NCI-H1105 treated with DMSO at 0.1 percent for 48 hours (cell line): ENCODE results near the gene TCF12.

Experiments
- DNase-seq: peaks from one replicate; lab custom pipeline; 2025; lab: John Stamatoyannopoulos, UW

The TCF12 gene

DNA sequence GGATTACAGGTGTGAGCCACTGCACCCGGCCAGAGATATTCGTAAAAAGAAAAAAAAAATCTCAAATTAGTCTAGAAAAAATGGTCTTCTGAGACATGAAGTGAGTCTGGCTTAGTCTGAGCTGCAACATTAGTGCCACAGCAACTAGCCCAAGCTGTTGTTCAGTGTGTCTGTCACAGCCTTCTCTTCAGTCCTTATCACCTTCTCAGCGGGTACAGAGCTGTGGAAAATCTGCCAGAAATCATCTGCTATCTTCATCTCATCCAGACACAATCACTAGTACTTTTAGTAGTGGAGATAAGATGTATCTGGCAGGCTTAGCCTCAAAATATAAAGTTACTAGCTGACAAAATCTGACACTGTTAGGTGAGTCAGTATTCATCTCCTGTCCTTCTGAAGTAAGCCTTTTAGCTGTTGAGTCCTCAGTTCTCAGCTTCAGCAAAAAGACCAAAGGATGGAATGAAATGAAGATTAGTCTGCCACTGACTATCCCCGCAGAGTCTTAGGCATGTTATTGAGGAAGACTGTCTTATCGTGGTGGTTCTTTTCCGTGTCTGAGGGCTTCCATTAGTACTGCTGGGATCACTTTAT is 337.4 kb downstream of the TCF12 start:
- DNase-seq, result no peak

DNA sequence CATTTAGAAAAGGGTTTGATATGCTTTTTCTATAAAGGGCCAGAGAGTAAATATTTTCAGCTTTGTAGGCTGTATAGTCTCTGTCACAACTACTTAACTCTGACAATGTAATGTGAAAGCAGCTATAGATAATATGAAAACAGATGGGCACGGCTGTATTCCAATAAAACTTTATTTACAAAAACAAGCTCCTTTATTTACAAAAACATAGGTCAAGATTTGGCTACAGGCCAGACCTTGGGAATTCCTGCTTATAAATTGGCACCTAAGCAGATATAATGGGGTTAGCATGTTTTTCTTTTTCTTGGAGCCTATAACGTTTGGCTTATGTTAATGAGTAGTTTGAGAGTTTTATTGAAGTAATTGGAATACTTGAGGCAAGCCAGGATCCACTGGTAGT is 338.5 kb downstream of the TCF12 start:
- peak; percentile 67 for DNase-seq

DNA sequence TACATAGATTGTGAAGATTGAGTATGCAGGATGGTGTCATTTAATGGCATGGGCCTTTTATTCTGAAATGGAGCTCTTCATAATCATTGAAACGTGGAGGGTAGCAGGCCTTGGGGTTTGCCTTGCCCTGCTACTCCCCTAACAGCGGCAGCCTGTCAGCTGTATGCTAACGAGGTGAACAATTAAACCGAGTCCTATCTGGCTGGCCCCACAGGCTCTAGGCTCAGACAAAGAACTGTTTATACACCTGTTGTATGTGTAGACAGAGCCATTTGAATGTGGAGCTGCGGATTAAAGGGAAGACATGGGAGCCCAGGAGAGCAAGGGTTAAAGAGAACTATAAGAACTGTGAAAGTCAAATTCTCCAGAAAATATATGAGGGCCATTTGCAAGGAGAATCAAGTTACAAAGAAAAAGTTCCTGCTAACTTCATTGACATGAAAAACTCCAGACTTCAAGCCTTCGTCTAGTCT is 341.2 kb downstream of the TCF12 start:
- peak; percentile 100 for DNase-seq

DNA sequence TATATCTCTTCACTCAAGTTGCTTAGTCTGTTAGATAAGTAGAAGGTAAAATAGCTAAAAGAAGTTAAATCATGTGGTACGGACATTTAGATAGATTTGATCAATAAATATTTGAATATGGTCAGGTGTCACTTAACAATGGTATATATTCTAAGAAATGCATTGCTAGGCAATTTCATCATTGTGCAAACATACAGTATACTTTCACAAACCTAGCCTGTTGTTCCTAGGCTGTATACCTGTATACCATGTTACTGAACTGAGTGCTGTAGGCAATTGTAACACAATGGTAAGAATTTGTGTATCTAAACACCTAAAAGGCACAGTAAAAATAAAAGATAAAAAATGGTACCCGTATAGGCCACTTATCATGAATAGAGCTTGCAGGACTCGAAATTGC is 345.1 kb downstream of the TCF12 start:
- no peak for DNase-seq

DNA sequence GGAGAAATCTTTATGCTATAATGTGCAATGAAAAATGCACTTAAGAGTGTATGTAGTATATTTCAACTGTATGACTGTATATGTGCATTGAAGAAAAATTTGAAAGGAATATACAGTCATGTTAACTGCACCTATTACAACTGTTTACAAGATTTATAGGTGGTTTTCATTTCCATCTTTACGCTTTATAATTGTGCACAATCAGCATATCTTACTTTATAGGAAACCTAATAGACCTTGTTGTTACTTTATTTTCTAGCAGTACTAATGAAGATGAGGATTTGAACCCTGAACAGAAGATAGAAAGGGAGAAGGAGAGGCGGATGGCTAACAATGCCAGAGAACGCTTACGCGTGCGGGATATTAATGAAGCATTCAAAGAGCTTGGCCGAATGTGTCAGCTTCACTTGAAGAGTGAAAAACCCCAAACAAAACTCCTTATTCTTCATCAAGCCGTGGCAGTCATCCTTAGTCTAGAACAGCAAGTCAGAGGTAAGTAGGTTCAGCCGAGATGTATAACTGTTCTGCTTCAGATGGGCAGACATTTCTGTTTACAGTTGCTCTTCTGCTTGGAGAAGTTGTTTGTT is 354.4 kb downstream of the TCF12 start:
- DNase-seq, result no peak

DNA sequence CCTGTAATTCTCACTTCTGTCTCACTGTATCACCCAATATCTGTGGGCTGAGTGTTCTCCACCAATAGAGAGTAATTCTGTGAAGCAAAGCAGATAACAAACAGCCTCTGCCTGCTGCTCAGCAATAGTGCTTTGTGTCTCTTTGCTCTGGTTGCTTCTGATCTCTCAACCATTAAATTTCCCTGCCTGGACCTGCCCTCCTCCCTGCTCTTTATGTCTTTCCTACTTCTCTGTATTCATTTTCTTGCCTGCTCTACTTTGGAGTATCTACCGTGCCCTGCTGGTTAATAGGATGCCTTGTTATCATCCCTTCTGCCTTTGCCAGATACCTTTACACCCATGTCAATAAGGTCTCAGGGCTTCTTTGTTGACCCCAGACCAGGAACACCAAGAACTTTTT is 355.0 kb downstream of the TCF12 start:
- DNase-seq, result peak; percentile 99

DNA sequence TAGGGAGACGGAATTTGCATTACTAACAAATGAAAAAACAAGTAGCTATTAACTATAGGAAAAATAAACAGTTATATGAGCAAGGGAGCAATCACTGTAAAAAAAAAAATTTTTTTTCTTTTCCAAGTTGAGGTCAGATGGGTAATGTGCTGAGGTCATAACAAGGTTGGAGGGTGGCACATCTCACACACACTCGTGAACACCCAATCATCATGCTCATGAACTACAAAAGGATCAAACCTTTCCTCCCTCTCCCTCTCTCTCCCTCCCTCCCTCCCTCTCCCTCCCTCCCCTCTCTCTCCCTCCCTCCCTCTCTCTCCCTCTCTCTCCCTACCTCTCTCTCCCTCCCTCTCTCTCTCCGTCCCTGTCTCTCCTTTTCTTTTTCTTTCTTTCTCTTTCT is 360.0 kb downstream of the TCF12 start:
- no peak for DNase-seq

DNA sequence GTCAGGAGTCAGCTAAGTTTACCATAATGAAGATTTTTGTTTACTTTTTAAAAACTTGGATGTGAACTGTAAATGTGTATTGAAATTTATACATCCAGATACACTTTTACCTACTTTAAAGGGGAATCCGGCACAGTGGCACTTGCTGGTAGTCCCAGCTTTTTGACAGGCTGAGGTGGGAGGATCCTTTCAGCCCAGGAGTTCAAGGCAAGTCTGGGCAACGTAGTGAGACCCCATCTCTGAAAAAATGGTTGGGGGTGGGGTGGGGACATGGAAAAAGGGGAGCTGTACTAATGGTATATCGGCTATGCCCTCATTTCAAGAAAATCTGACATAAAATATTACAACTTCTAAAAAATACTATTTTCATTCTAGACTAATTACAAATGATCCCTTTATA is 362.0 kb downstream of the TCF12 start:
- DNase-seq, result no peak

DNA sequence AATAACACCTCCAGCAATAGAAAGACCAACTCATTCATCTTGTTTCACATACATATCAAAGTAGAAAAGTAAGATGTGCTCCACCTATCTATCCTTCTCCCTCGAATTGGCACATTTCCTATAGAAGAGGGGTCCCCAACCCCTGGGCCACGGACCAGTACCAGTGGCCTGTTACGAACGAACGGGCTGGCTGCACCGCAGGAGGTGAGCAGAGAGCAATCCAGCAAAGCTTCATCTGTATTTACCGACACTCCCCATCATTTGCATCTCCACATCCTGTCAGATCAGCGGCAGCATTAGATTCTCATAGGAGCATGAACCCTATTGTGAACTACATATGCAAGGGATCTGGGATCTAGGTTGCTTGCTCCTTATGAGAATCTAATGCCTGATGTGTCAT is 362.9 kb downstream of the TCF12 start:
- no peak for DNase-seq

DNA sequence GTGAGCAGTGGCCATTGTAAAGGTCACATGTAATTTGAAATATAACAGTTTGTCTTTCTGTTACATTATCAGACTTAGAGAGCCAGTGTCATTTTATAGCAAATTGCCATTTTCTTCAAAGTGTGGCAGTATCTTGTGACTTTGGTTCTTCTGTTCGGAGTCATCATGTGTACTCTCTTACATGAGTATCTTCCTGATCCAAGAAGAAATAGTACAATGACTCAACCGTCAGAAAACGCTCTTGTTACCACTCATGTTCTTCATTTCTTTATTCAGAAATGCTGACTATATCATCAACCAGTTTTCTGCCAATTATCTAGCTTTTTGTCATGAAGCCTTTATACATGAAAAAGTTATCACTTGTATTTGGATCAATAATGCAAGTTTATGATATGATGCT is 364.2 kb downstream of the TCF12 start:
- no peak for DNase-seq

DNA sequence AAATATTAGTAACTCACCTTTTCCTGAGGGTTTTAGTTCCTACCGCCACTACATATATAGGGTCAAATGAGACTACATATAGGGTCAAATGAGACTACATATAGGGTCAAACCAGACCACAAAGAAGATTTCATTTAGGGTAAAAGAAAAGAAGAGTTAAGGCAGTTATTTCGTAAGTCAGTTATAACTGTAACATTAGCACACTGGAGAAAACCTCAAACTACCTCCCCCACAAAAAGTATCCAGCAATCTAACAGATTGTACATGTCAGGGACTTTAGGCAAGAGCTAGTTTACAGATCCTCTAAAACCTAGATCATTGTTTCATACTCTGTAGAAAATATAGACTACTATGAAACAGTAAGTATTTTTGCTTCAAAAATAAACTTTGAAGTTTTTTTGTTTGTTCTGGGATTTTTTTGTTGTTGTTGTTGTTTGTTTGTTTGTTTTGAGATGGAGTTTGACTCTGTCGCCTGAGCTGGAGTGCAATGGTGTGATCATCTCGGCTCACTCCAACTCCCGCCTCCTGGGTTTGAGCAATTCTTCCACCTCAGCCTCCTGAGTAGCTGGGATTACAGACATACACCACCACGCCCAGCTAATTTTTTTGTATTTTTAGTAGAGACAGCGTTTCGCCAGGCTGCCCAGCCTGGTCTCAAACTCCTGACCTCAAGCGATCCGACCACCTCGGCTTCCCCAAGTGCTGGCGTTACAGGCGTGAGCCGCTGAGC is 365.5 kb downstream of the TCF12 start:
- DNase-seq, result no peak

DNA sequence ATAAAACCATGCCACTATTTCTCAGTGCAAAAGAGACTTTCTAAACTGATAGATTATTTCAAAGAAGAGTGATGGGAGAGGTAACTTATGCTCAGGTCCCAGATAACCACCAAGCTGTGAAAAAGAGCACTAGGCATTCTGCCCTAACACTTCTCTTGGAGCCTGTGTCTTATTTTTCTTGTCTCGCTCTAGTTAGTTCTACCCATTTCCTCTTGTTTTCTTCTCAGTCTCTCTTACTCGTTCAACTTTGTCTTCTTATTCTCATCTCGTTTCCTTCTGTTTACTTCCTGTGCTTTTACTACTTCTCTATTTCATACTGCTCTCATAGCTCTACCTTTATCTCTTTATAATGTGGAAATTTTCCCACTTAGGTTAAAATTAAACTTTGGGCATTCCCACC is 366.1 kb downstream of the TCF12 start:
- no peak for DNase-seq

DNA sequence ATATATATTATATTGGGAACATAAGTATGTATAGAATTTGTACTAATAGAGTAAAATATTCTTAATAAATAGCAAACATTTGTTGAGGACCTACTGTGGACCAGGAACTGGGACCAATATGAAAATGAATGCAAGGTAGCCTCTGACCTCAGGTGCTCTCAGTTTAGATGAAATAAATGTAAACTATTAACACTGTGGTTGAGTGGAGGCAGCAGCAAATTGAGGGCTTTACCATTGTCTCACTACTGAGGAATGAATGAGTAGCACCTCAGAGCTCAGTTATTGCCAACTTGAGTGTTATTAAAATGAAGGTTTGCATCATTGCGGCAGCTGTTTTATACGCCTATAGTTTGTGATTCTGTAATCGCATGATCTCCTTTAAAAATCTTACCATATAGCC is 366.9 kb downstream of the TCF12 start:
- DNase-seq, result no peak

DNA sequence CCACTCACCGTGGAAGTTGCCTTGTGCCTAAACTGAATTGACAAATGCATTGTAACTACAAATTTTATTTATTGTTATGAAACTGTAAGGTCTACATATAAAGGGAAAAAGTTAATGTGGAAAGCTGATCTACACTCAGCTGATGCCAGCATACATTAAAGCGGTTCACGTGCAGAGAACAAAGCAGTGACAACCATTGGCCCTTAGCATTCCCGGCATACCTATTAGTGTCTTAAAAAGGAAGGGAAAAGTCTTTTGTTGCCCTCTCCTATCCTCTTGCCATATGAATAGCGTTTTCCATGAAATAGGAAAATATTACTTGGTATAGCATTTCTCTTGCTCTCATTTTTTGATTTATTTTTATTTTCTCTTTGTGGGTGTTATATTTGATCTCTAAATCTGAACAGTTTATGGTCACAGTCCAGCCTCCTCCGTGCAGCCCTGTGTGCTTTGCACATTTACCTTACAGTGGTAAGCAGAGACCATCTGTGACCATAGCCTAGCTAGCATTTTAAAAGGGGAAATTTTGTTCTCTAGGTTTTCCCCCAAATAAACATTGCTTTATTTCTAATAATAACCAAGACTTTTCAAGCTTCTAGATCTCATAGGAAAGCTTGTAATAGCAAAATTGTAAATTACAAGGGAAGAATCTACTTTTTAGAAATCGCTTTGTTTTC is 368.1 kb downstream of the TCF12 start:
- no peak for DNase-seq

DNA sequence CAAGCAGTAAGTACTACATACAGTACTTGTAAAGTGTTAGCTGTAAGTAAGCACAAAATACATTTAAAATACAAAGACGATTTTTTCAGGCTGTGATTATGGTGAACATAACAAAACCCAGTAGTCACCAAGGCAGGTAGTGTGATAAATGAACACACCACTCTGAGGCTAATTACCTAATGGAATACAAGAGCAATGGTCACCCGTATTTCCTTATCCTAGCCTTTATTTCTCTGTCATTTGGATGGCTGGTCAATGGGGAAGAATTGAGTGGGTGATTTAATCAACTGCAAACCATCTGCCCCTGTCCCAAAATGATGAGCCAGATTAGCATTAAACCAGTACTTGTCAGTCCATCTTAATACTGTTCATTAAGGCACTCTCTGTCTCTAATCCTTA is 368.7 kb downstream of the TCF12 start:
- DNase-seq, result no peak

DNA sequence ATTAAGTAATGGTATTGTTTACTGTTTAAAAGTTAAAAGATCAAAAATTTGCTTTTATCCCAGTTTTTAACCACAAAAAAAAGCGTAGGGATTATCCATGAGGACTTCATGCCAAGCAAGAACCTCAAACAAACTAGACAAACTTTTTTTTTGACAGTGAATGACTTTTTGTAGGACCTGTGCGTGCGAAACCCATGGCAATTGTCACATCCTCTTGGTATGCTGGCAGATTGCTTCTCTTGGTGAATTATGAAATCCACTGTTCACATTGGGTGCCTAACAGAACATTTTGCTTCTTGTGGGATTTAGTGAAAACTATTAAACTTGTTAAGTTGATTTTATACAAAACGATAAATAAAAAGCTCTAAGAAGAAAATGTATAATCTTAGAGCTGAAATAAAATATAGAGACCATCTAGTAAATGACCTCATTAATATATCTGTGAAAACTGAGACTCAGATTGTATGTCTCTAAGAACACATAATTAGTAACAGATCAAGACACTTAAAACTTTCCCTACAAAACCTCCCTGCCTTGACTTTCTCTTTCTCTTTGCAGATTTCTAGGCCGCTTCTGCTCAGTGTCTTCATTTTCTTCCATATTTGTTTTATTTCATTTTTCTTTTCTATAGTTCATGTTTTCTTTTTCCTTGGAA is 370.6 kb downstream of the TCF12 start:
- DNase-seq, result no peak

DNA sequence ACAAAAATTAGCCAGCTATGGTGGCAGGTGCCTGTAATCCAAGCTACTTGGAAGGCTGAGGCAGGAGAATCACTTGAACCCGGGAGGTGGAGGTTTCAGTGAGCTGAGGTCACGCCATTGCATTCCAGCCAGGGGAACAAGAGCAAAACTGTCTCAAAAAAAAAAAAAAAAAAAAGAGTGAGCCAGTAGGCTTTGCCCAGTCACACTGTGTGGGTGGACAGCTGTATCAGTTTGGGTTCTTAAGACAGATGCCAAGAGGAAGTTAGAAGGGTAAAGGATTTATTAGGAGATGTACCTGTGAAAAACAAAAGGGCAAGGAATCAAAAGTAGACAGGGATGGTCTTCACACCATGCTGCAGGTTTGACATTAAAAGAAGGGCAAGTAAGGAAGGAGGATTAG is 371.7 kb downstream of the TCF12 start:
- DNase-seq, result no peak

DNA sequence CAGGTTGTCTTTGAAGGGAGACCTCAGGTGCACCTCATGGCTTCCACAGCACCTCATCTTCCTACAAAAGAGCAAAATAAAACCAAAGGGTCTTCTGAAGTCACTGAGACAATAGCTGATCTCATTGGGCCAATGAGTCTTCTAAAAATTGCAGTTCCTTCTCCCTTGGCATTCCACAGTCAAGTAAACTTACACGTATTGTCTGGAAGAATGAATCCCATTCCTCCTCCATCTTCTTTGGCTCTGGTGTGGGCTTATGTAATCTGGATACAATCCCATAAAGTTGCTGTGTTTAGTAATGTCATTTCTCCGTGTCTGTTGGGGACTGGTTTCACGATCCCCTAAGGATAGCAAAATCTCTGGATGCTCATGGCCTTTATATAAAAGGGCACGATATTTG is 372.4 kb downstream of the TCF12 start:
- no peak for DNase-seq

DNA sequence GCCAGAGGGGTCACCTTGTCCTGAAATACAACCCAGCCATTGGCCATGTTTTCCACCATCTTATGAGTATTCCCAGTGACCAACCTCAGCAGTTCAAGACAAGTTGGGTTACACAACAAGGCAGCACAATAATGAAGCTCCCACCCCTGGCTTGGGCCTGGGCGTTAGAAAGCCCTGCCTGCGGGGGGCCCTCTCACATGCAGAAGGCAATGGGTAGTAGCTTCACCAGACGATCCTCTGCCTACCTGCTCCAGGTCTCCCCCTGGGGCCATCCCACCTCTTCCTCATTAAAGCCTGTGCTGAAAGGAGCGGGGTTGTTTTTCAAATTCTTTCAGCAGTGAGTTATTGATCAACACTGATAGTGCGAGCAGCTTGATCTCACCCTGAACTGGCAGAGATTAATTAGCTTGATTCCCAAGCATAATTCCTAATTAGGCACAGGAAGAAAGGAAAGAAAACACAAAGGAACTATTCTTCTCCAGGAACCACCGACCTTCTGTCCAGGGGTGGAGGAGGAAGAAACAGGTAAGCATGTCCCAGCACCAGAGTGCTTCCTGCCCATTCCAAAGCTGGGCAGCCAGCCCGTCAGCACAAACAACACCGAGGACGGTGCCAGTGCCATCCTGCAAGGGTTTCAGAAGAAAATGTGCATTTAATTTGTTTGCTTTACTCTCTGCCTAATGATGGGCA is 378.2 kb downstream of the TCF12 start:
- no peak for DNase-seq

DNA sequence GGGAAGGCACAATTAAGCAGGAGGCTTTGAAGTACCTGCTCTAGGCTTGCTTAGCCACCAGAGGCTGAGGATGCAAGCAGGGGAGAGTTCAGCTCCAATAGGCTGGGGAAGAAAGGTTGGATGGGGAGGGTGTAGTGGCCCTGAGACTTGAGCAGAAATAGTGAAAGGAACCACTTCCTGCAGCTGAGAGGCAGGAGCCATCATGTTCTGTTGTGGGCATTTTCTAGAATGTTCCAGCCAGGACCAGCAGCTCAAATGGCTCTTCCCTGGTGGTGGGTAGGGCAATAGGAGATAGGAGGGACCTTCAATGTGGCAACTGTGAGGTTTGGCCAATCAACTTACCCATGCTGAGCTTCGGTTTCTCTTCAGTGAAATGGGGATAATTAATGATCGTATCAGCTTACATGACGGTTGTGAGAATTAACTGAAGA is 378.7 kb downstream of the TCF12 start:
- DNase-seq, result peak; percentile 99

DNA sequence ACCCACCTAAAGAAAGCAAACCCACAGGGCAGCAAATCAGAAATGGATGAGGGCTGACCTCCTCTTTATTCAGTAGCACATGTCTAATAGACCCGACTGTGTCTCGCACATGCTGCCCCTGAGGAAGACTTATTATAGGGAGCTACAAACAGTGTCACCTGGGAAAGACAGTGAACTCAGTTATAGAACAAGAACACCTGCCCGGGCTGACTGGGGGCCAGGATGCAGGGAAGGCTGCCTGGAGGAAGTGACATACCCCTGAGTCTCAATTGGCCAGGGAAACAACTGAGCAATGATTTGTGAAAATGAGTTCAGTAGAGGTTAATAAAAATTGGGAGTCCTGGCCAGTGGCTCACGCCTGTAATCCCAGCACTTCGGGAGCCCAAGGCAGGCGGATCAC is 379.2 kb downstream of the TCF12 start:
- no peak for DNase-seq

DNA sequence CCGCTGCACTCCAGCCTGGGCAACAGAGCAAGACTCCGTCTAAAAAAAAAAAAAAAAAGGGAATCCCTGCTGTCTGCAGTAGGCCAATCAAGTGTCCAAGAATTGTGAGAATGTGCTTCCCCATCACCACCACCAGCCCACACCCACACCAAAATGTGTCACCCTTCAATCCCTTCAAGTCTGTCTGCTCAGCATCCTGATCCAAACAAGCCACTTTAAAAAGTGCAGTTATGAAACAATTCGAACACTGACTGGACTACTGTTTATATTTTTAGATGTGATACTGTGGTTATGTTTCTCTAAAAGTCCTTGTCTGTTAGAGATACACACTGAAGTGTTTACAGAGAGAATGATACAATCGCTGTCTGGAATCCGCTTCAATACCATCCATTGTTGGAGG is 379.8 kb downstream of the TCF12 start:
- DNase-seq, result no peak
